Glomerular visceral epithelial cell (primary cell): ENCODE measurements around the gene TAAR9.

Experiments
- DNase-seq: peaks from one replicate; pipeline ENCODE4 v3.0.0-alpha.2; 2016; ENCODE audit errors: extremely low spot score

TAAR9 gene

GRCh38 chr6:132537977-132538376 lies at the start of gene TAAR9:
TAAR9 (plus strand) TSS chr6:132538277; CDS start chr6:132538290, 13 bp downstream.
- no peak for DNase-seq

- no peak for DNase-seq
Observed at GRCh38 chr6:132489376-132489775, 48.7 kb upstream of the TAAR9 start.

GRCh38 chr6:132490024-132490423 lies 48.1 kb upstream of the TAAR9 start:
- DNase-seq = no peak

- no peak for DNase-seq
Observed at GRCh38 chr6:132490478-132491204, 47.4 kb upstream of the TAAR9 start.

- DNase-seq = peak; percentile 3
Observed at GRCh38 chr6:132491303-132491702, 46.8 kb upstream of the TAAR9 start.

GRCh38 chr6:132491881-132492280 lies 46.2 kb upstream of the TAAR9 start:
- DNase-seq = no peak

- DNase-seq = no peak
Observed at GRCh38 chr6:132494954-132495353, 43.1 kb upstream of the TAAR9 start.

GRCh38 chr6:132495604-132496079 lies 42.4 kb upstream of the TAAR9 start:
- DNase-seq = no peak

GRCh38 chr6:132496519-132497180 lies 41.4 kb upstream of the TAAR9 start:
- no peak for DNase-seq

GRCh38 chr6:132498638-132499037 lies 39.4 kb upstream of the TAAR9 start:
- no peak for DNase-seq

GRCh38 chr6:132499757-132500156 lies 38.3 kb upstream of the TAAR9 start:
- DNase-seq = no peak

GRCh38 chr6:132504757-132505156 lies 33.3 kb upstream of the TAAR9 start:
- DNase-seq = no peak

- DNase-seq = no peak
Observed at GRCh38 chr6:132505158-132505557, 32.9 kb upstream of the TAAR9 start.

- no peak for DNase-seq
Observed at GRCh38 chr6:132506461-132506860, 31.6 kb upstream of the TAAR9 start.

- DNase-seq = no peak
Observed at GRCh38 chr6:132506869-132507808, 30.9 kb upstream of the TAAR9 start.

GRCh38 chr6:132511210-132511830 lies 26.8 kb upstream of the TAAR9 start:
- peak; percentile 26 for DNase-seq

GRCh38 chr6:132511831-132512220 lies 26.3 kb upstream of the TAAR9 start:
- DNase-seq = peak; percentile 9

- no peak for DNase-seq
Observed at GRCh38 chr6:132512342-132512637, 25.8 kb upstream of the TAAR9 start.

GRCh38 chr6:132512638-132513632 lies 25.1 kb upstream of the TAAR9 start, which contains the start of gene STX7:
STX7 (minus strand) TSS chr6:132513116; CDS start chr6:132503530, 9,586 bp downstream.
- DNase-seq = peak; percentile 91

GRCh38 chr6:132513831-132514545 lies 24.1 kb upstream of the TAAR9 start:
- no peak for DNase-seq
